ENCODE data around the gene IQCE.

The IQCE gene

GRCh38 chr7:2658941-2659340, 100.2 kb downstream of the IQCE start:
- H3K4me1 ChIP-seq (ENCODE audit: control insufficient read depth, low read depth, low read length) = no peaks in the 10 kb centered on the region
- no peak overlapping the region for H3K9ac ChIP-seq (ENCODE audit: low read length)
- peaks cover 18% of the 10 kb centered on the region for H3K36me3 ChIP-seq (ENCODE audit: control insufficient read depth, low read depth, low read length)

GRCh38 chr7:2659556-2660358, 101.0 kb downstream of the IQCE start:
- Histone ChIP-seq H3K9ac (ENCODE audit: low read length) (no peak overlapping the region), H3K36me3 (ENCODE audit: control insufficient read depth, low read depth, low read length) (peaks cover 18% of the 10 kb centered on the region)

More at GRCh38 chr7:2658941-2659340, 100.2 kb downstream of the IQCE start:
- Histone ChIP-seq H3K27ac (ENCODE audit: low read length) (no peak overlapping the region), H3K4me3 (ENCODE audit: low read length) (no peak overlapping the region), H3K9me3 (ENCODE audit: control insufficient read depth, low read depth, low read length) (no peaks in the 10 kb centered on the region), H3K27me3 (ENCODE audit: control insufficient read depth, insufficient read depth, low read length) (no peaks in the 10 kb centered on the region)

GRCh38 chr7:2660359-2661095, 101.7 kb downstream of the IQCE start:
- no peak overlapping the region for H3K27ac ChIP-seq (ENCODE audit: low read length)
- H3K4me1 ChIP-seq (ENCODE audit: control insufficient read depth, low read depth, low read length) = no peaks in the 10 kb centered on the region
- H3K27me3 ChIP-seq (ENCODE audit: control insufficient read depth, insufficient read depth, low read length) = no peaks in the 10 kb centered on the region
- no peaks in the 10 kb centered on the region for H3K9me3 ChIP-seq (ENCODE audit: control insufficient read depth, low read depth, low read length)
- H3K9ac ChIP-seq (ENCODE audit: low read length) = no peak overlapping the region
- no peak overlapping the region for H3K4me3 ChIP-seq (ENCODE audit: low read length)
- peaks cover 18% of the 10 kb centered on the region for H3K36me3 ChIP-seq (ENCODE audit: control insufficient read depth, low read depth, low read length)

More at GRCh38 chr7:2659556-2660358, 101.0 kb downstream of the IQCE start:
- Histone ChIP-seq H3K9me3 (ENCODE audit: control insufficient read depth, low read depth, low read length) (no peaks in the 10 kb centered on the region), H3K4me1 (ENCODE audit: control insufficient read depth, low read depth, low read length) (no peaks in the 10 kb centered on the region), H3K27ac (ENCODE audit: low read length) (no peak overlapping the region), H3K4me3 (ENCODE audit: low read length) (no peak overlapping the region), H3K27me3 (ENCODE audit: control insufficient read depth, insufficient read depth, low read length) (no peaks in the 10 kb centered on the region)

DNA sequence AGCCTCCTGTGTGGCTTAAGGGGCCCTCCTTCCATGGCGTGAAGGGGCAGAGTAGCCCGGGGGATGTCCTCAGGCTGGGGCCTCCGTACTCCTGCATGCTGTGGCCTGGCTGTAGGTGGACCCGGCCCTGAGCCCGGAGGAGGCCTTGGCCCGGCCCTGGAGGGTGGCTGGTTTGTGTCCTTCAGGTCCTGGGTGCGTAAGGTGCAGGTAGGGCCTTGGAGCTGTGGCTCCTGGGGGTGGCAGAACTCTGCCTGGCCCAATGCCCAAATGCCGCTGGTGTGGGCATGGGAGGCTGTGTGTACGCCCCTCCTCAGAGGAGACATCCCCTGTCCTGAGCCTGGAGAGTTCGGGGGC, 102.3 kb downstream of the IQCE start:
- Histone ChIP-seq H3K27ac (ENCODE audit: low read length) (no peak overlapping the region), H3K36me3 (ENCODE audit: control insufficient read depth, low read depth, low read length) (peaks cover 18% of the 10 kb centered on the region), H3K9ac (ENCODE audit: low read length) (no peak overlapping the region), H3K4me3 (ENCODE audit: low read length) (no peak overlapping the region), H3K4me1 (ENCODE audit: control insufficient read depth, low read depth, low read length) (no peaks in the 10 kb centered on the region), H3K27me3 (ENCODE audit: control insufficient read depth, insufficient read depth, low read length) (no peaks in the 10 kb centered on the region), H3K9me3 (ENCODE audit: control insufficient read depth, low read depth, low read length) (no peaks in the 10 kb centered on the region)

DNA sequence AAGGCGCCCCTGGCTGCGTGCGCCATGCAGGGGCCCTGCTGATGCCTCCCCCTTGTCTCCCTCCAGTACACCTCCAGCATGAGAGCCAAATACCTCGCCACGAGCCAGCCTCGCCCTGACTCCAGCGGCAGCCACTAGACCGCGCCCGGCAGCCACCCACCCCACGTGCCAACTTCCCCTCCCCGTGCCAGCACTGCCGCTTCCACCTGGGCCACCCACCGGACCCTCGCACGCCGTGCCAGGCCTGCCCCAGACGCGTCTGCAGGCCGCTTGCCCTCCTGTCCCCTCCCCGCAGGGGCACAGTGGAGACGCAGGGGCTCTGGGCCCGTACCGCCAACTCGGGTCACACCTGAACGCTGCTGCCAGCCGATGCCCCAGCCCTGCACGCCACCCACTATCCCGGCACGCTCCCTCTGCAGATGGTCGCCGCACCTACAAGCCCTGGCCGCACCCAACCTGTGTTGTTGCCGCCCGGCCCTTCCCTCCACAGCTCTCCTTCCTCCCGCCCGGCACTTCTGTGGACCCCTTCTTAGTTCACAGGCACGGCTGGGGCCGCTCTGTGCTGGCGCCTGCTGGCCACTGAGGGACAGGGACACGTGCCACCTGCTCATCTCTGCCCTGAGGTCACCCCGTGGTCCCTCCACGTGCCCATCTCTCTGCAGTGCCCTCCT, 103.0 kb downstream of the IQCE start:
- Histone ChIP-seq H3K36me3 (ENCODE audit: control insufficient read depth, low read depth, low read length) (peaks cover 18% of the 10 kb centered on the region), H3K9ac (ENCODE audit: low read length) (no peak overlapping the region), H3K4me3 (ENCODE audit: low read length) (no peak overlapping the region), H3K27ac (ENCODE audit: low read length) (no peak overlapping the region), H3K4me1 (ENCODE audit: control insufficient read depth, low read depth, low read length) (no peaks in the 10 kb centered on the region), H3K9me3 (ENCODE audit: control insufficient read depth, low read depth, low read length) (no peaks in the 10 kb centered on the region), H3K27me3 (ENCODE audit: control insufficient read depth, insufficient read depth, low read length) (no peaks in the 10 kb centered on the region)

DNA sequence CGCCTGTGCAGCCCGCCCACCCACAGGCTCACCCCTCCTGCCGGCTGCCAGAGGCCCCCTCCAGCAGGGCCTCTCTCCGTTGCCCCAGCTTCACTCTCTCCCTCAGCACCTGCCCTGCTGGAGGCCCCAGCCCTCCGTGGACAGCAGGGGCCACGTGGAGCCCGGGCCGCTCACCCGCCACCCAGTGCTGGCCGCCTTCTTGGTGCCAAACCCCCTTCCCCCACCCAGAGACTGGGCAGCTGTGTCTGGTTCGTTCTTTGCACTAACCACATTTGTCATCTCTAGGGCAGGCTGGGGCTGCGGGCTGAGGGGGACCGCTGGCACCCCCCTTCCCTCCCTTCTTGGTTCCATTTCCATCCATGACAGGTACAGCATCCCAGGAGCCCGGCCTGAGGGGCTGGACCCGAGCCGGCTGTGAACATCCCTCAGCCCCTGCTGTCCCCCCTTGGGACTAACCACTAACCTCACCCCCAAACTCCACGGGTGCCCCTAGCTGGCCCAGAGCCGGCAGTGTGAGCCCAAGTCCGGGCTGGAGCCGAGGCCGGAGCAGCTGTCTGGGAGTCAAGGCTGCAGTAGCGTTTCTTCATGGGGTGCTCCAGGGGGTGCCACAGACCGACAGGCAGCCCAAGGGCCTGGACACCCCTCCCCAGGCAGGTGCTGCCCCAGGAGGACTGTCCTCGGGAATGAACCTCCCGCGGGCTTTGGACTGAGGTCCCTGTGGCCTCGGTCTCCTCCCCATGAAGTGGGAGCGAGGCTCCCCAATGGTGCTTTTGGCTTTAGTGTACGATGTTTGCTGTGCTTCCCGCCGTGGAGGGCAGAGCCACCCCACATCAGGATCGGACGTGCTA, 103.7 kb downstream of the IQCE start:
- Histone ChIP-seq H3K36me3 (ENCODE audit: control insufficient read depth, low read depth, low read length) (peaks cover 13% of the 10 kb centered on the region), H3K27me3 (ENCODE audit: control insufficient read depth, insufficient read depth, low read length) (no peaks in the 10 kb centered on the region), H3K9me3 (ENCODE audit: control insufficient read depth, low read depth, low read length) (no peaks in the 10 kb centered on the region), H3K4me3 (ENCODE audit: low read length) (no peak overlapping the region), H3K9ac (ENCODE audit: low read length) (no peak overlapping the region), H3K4me1 (ENCODE audit: control insufficient read depth, low read depth, low read length) (no peaks in the 10 kb centered on the region), H3K27ac (ENCODE audit: low read length) (no peak overlapping the region)

DNA sequence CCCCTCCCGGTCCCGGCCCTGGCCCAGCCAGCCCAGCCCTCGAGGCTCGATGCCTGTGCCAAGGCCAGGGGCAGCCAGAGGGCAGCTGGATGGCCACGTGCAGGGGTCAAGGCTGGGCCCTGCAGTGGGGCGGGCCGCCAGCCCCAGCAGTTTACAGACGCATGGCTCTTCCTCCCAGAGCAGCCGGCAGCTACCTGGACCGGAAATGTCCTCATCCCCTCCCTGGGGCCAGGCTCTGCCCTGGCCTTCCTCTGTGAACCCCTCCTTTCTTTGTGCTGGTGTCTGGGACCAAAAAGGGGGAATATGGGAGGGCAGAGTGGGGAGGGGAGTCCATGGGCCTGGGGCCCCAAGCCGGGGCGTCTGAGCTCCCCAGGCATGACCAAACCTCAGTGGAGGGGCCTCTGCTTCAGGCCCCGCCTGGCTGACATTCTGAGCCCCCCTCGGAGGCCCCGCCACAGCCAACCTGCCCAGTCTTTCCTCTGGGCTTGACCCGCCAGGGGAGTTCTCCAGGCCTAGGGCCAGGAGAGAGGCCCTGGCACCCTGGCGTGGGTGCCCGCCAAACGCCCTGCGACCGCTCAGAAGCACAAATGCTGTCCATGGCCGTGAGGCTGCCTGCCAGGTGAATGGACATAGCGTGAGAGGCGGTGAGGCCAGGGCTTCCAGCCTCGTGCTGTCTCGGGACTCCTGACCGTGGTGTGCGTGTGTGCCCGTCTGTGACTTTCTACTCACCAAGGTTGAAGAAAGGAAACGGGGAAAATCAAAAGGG, 104.5 kb downstream of the IQCE start:
- no peak overlapping the region for H3K27ac ChIP-seq (ENCODE audit: low read length)
- H3K9me3 ChIP-seq (ENCODE audit: control insufficient read depth, low read depth, low read length) = no peaks in the 10 kb centered on the region
- no peak overlapping the region for H3K9ac ChIP-seq (ENCODE audit: low read length)
- no peaks in the 10 kb centered on the region for H3K4me1 ChIP-seq (ENCODE audit: control insufficient read depth, low read depth, low read length)
- no peaks in the 10 kb centered on the region for H3K27me3 ChIP-seq (ENCODE audit: control insufficient read depth, insufficient read depth, low read length)
- peaks cover 6% of the 10 kb centered on the region for H3K36me3 ChIP-seq (ENCODE audit: control insufficient read depth, low read depth, low read length)
- no peak overlapping the region for H3K4me3 ChIP-seq (ENCODE audit: low read length)

- no peaks in the 10 kb centered on the region for H3K27me3 ChIP-seq (ENCODE audit: control insufficient read depth, insufficient read depth, low read length)
- no peak overlapping the region for H3K27ac ChIP-seq (ENCODE audit: low read length)
- H3K9me3 ChIP-seq (ENCODE audit: control insufficient read depth, low read depth, low read length) = no peaks in the 10 kb centered on the region
- no peaks in the 10 kb centered on the region for H3K36me3 ChIP-seq (ENCODE audit: control insufficient read depth, low read depth, low read length)
- H3K9ac ChIP-seq (ENCODE audit: low read length) = no peak overlapping the region
- no peak overlapping the region for H3K4me3 ChIP-seq (ENCODE audit: low read length)
- H3K4me1 ChIP-seq (ENCODE audit: control insufficient read depth, low read depth, low read length) = no peaks in the 10 kb centered on the region
Measured at GRCh38 chr7:2663960-2664359, 105.2 kb downstream of the IQCE start.

Measured in iPS-18a (cell line).